HT-29 (cell line): Measurements from ENCODE around the gene SKI. TPM values are rescaled to one million over a fixed set of nuclear protein-coding genes. Genes with fewer than 3 reads are reported as not detected.
"Not testable (repeated sequence)": the region's sequence is repeated elsewhere in the genome, so short reads cannot be mapped to it uniquely, and the experiment has no call there.

Source experiments
- DNase-seq: peaks from one replicate; pipeline ENCODE4 v3.0.0-alpha.2; 2015; ENCODE audit warnings: low spot score
- total RNA-seq: library from RNA; depleted of rRNA; stranded (reverse); fragments of >200 nt; shearing (Covaris generic); gene quantifications from 2 replicates; pipeline ENCODE4 v1.2.3, GENCODE V29; 2014

Gene SKI
- total RNA-seq, 1 experiment from 2014 or later: 15.2 TPM

DNA sequence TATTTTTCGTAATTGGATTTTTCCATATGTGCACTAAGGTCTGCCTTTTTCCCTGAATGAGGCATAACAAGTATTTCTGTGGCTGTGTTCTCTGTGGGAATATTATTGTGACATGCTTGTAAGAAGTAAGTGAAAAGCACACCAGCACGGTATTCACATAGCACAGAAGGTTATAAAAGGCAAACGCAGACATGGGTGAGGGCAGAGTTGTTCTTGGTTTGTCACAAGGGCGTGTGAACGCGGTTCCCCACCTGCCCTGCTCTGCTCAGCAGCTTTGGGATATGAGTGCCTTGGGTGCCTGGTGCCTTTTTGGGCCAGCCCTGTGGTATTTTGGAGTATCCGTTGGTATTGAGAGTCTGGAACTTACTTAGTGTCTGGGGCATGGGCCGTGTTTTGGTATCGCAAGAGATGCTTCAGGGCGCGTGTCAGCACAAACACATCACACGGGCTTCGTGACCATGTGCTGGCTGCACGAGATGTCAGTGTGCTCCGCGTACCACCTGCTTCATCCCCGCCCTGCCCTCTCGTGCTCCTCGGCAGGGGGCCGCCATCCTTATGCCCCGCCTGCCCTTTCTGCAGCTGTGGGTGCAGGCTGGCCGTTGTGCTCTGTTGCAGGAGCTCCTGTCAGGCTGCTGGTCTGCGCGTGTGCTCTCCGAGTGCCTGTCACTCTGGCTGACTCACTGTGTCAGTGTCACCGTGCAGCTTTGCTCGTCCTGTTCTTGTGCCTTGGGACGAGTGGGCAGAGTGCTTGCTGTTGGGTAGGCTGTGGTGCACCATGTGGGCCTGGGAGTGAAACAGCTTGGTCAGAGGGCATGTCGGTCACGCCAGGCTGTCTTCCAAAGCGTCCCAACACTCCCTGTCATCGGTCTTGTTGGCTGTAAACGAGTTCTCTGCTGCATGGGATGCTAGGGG lies 15.0 kb downstream of the SKI start:
- DNase-seq: no peak

DNA sequence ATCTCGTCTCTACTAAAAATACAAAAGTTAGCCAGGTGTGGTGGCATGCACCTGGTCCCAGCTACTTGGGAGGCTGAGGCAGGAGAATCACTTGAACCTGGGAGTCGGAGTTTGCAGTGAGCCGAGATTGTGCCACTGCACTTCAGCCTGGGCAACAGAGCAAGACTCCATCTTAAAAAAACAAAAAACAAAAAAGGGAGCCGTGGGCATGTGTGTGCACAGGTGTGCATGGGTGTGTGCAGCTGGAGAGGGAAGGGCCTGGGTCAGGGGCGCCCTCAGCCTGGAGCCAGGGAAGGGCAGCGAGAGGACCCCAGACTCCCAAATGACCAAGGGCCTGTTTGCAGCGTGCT lies 18.9 kb downstream of the SKI start:
- DNase-seq: not testable (repeated sequence)

DNA sequence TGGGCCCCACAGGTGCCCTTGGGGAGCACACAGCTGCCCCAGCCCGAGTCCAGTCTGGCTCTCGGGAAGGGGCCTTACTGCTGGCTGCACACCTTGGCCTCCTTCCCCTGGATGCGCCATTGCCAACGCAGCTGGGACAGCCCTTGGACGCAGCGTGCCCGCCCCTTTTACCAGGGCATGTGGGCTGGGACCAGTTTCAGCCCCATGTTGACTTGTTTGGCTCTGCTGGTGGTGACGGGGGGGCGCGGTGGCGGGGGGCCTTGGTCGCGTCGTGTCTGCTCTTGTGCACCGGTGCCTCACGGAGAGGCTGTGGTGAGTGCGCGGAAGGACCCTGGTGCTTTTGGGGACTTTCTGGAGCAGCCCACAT lies 19.6 kb downstream of the SKI start:
- DNase-seq: no peak

DNA sequence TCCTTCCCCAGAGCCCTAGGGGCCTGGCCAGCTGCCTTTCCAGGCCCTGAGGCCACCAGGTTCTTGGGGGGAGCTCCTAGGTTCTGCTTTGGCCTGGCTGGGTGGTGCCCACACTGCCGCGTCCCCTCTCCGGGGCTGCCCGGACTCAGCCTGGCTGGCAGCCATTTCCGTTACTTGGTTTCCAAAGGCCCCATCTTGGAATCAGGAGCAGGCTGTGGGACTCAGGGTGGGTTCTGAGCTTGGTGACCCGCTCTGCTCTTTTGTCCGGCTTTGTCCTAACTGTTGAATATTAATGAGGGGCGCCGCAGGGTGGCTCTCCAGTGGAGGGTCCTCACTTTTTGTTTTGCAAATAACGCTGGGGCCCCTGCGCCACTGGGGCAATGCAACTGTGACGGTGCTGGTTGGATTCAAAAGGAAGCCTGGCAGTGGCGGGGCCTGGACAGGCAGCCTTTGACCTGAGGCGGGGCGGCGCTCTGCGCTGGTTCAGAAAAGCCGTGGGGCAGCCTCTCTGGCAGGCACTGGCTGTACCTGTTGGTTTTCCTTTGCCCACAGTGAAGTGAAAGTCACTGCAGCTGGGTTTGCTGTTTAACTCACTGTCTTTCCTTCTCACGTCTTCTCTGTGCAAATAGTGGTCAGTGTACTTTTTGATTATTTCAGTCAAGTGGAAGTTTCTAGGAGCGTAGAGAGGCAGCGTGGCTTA lies 20.2 kb downstream of the SKI start:
- peak; percentile 84 for DNase-seq

DNA sequence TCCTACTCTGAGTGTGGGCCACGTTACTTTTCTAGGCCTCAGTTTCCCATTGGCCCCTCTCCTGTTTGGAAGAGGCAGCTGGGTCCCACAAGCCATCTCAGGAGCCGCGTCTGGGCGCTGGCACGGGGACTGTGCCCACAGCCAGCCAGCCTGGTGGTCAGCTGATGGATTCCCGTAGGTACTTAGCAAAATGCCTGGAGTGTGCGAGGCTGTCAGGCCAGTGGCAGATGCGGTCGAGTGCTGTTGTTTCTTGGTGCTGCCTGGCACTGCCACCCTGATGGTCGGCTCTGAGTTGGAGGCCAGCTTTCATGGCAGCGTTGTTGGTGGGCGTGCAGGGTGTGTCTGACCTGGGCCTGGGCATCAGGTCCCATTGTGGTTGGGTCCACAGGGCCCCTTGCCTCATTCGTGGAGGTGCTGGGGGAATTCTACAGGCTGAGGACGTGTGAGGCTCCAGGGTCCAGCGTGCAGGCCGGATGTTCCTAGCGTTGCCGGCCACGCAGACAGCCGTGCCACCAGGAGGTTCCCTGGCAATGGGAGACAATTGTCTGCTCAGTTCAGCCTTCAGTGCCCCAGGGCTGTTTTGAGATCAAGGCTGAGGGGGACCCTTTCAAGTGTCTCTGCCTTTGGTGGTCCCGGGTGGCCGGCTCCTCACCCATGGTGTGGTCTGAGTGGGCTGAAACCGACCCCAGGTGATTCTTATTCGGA lies 20.9 kb downstream of the SKI start:
- no peak for DNase-seq

DNA sequence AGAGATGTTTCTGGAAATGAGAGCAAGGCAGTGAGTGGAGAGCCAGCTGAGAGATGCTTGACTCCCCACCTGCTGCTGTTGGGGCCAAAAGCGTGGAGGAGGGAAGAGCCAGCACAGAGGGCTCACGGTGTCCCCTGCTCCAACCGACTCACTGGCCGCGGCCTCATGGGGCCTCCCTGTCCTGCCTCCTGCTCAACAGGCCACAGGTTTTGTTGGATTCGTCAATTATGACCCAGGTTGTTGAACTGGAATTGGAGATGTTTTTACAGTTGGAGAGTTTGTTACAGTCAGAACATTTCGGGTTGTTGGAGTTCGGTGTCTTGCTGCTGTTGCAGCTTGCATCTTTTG lies 21.4 kb downstream of the SKI start:
- no peak for DNase-seq

DNA sequence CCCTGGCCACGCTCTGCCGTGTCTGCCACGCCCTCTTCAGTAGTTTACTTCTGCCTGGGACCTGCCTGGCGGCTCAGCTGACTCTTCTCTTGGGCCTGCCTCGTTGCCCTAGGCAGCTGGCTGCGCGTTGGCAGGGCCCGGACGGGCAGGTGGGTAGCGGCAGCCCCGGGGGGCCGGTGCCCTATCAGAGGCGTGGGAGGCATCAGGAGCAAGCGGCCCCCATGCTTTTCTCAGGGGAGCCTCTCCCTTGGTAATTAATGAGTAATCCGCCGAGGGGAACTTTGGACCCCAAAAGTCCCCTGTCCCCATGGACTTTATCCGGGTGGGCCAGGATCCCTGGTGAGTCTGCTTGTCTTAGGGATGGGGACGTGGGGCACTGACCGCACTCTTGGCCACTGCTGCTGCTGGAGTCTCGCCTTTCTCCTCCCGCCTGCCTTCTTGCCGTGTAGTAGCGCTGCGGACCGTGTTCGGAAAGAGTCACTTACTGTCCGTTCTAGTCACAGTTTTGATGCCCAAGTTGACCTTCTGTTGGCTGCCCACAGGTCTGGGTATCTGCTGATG lies 22.7 kb downstream of the SKI start:
- DNase-seq: no peak

DNA sequence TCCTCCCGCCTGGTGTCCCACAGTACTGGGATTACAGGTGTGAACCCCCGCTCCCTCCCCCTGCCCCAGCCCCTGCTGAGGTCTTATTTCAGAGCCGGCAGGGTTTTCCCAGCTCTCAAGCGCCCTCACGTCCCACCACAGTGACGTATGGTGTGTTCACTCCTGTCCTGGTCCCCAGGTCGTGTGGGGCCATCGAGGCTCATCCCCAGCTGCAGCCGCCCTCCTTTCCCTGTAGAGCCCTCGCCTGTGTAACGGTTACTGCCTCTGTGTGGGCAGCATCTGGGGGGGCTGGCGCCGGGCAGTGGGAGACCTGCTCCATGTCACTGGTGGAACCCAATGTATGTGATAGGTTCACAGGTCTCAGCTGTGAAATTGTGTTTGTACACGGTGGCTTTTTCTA lies 23.2 kb downstream of the SKI start:
- DNase-seq: no peak

DNA sequence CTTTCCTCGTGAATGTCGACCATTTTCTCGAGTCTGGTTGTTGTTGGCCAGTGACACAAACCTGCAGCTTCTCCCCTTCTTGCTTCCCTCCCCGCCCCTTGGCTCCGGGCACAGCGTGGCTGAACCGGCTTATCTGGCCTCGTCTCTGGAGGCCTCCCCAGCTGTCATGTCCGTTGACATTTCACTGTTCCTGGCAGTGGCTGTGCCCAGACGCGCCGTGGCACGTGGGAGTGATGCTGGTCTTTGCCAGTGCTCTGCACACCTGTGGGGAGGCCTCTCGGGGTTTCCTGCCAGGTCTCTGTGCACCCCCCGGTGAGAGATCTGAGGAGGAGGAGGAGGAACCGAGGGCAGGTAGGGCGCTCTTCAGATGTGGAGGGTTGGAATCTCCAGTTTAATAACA lies 23.7 kb downstream of the SKI start:
- DNase-seq: no peak

DNA sequence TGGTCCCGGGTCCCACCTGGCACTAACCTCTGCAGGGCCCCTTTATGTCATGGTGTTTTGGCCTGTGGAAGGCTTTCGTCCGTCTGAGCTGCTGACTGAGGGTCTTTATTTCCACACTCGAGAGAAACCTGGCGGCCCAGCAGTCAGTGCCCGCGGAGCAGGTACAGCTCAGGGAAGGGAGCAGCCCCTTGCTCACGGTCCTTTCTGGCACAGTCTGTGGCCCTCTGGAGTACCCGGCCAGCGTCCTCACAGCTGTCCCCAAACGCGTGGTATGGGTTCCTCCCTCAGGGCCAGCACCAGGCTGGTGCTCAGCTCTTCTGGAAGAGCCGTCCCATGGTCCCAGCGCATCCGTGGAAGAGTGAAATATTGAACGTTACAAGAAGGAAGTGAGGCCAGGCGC lies 24.3 kb downstream of the SKI start:
- no peak for DNase-seq

DNA sequence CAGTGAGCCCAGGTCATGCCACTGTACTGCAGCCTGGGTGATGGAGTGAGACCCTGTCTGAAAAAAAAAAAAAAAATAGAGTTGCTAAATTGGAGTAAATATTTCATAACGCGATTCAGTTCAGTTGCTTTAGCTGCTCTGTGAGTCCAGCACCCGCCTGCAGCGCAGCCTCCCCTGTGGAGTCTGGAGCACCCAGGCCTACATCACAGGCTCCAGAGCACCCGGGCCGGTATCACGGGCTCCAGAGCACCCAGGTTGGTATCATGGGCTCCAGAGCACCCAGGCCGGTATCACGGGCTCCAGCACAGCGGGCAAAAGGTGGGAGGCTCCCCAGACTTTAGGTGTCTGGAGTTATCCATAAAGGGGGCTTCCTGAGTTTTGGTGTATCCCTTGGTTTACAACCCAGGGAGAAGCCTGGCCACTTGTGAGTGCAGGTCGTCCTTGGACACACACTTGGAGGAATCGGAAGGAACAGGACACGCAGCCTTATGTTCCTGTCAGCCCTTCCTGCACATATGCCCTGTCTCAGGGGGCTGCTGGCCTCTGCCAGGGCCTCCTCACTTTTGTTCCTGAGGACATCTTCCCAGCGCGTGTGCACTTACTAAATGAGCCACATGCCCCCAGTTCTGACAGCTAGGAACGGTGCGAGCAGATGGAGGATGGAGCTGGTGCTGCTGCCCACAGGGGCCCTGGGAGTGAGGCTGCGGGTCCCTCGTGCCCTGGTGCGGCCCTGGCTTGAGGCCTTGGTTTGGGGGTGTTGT lies 25.1 kb downstream of the SKI start:
- DNase-seq: no peak

DNA sequence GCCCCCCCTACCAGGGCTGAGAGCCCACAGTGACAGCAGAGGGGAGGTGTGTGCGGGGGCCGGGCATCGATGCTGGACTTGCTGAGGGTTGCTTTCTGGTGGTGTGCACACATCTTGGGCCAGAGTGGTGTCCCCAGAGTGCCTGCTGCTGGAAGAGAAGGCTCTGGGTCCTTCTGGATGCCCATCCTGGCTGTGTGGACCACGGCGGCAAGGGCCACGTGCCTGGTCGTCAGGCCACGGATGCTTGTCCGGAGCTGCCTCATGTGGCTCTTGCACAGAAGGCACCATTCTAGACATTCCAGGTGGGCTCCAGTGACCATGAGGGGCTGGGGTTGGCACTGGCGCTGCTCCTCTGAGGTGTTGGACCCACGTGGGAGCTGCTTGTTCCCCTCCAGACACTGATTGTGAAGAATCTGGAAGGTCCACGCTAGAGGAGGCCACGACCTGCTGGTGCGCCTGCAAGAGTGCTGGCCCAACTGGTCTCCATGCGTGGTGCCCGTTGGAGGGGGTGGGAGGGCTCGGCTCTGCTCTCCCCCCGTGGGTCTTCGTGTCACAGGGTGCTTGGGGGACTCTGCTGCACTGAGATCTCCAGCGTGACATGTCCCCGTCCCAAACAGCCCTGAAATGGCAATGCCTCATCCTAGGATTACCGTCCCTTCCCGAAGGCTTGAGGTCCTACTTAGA lies 25.8 kb downstream of the SKI start:
- no peak for DNase-seq

DNA sequence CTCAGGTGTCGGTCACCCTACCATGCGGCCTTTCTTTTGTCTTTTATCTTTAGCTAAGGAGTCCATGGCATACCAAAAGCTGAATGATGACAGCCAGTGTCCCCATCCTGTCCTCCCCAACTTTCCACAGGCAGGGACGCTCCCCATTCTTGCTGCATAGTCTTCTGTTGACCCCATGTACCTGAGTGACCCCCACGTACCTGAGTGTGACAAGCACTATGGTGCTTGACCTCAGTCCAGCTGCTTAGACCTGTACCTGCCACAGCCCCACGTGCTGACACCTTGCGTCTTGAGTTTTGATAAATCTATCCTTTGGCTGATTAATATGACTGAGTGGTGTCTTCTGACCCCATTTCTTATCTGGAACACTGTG lies 26.9 kb downstream of the SKI start:
- no peak for DNase-seq

DNA sequence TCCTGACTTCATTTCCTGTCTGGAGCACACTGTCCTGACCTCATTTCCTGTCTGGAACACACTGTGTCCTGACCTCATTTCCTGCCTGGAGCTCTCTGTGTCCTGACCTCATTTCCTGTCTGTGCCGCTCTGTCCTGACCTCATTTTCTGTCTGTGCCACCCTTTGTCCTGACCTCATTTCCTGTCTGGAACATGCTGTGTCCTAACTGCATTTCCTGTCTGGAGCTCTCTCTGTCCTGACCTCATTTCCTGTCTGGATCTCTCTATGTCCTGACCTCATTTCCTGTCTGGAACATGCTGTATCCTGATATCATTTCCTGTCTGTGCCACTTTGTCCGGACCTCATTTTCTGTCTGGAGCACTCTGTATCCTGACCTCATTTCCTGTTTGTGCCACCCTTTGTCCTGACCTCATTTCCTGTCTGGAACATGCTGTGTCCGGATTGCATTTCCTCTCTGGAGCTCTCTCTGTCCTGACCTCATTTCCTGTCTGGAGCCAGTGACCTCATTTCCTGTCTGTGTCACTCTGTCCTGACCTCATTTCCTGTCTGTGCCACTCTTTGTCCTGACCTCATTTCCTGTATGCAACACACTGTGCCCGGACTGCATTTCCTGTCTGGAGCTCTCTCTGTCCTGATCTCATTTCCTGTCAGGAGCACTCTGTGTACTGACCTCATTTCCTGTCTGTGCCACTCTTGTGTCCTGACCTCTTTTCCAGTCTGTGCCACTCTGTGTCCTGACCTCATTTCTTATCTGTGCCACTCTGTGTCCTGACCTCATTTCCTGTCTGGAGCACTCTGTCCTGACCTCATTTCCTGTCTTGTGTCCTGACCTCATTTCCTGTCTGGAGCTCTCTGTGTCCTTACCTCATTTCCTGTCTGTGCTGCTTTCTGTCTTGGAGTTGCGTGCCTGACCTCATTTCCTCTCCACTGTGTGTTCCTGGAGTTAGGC lies 27.6 kb downstream of the SKI start:
- DNase-seq: peak; percentile 56

DNA sequence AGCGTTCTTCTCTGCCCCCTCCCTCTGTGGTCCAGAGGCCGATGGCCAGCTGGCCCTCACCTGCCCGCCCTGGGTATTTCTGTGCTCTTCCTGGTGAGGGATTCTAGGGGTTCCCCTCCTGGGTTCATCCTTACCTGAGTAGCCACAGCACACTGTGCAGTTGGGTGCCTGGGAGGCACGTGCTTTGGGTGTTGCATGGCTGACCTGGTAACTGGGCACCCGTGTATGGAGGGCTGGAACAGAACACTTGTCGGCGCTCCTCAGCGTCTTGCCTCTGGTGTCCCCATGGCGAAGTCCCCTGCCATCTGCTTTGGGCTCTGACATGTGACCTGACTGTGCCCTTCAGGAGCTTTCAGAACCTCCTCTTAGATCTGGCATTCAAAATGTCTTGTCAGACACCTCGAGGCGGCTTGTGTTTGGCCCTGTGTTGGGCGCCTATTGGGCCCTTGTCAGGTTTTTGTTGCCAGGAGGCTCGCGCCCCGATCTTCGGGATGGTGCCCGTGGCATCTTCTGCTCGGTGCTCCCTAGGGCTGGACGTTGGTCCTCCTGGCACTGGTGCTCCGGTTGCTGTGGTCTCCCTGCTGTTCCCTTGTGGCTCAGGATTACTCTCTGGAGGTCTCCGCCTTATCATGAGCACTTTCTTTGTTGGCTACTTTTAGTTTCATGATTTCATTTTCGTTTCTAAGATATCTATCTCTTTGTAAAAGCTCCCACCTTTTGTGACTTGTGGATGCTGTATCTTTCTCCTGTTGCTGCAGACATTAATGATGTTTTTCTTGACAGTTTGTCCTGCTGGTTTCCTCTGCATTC lies 28.5 kb downstream of the SKI start:
- DNase-seq: no peak

DNA sequence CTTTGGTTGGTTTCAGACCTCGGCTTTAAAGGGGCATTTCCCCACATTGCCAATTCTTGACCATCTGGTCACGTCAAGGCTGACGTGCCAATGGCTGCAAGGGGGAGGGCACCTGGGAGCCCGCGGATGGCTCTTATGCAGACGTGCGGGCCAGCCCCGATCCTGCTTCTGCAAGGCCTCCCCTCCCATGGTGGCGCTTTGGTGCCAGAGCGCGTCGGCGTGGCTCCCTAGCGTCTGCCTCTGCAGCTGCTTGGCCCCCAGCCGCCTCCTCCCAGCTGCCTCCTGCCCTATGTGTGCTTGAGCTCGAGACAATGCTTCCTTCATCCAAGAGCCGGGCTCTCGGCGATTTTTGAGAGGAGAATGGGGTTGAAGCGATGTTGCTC lies 29.1 kb downstream of the SKI start:
- no peak for DNase-seq

DNA sequence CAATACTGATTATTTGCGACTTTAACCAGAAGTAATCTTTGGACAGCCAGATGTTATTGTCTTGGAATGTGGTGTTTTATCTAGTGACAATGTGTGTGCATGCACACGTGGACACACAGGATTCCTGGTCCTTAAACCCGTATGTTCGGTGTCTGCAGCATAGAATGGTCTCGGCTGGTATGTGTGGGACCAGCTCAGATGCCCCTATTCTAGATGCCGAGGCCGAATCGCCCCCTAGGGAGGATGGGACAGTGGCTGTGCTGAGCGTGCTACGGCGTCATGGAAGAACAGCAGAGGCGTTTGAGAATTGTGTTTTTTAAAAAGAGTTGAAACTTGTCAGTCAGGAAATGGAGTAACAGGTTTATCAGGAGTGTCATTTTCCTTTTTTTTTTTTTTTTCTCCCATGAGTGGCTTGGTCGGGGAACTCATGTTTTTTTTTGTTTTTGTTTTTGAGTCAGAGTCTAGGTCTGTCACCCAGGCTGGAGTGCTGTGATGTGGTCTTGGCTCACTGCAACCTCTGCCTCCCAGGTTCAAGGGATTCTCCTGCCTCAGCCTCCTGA lies 30.1 kb downstream of the SKI start:
- no peak for DNase-seq

DNA sequence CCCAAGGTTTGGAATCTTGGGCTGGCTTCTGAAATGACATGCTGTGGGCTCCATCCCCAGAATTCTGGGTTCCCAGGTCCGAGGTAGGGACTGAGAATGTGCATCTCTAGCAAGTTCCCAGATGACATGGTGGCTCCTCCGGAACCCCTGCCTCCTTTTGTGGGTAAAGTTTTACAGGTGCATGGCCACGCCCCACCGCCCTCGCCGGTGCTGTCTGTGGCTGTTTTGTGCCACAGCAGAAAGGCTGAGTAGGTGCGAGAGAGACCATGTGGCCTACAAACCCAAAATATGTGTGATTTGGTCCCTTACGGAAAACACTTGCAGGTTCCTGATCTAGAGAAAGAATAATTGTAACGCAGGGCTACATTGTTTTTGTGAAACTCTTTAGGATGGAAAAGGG lies 30.9 kb downstream of the SKI start:
- no peak for DNase-seq
